HG02884 (cell line): ENCODE data around the gene SPATA6L.

ENCODE experiments used
- ATAC-seq: cut with Tn5 transposase; IDR thresholded peaks from one replicate; pipeline ENCODE4 v1.9.1; 2021; ENCODE audit warnings: mild to moderate bottlenecking, moderate library complexity; ENCODE audit not compliant: unreplicated experiment

Gene SPATA6L

DNA sequence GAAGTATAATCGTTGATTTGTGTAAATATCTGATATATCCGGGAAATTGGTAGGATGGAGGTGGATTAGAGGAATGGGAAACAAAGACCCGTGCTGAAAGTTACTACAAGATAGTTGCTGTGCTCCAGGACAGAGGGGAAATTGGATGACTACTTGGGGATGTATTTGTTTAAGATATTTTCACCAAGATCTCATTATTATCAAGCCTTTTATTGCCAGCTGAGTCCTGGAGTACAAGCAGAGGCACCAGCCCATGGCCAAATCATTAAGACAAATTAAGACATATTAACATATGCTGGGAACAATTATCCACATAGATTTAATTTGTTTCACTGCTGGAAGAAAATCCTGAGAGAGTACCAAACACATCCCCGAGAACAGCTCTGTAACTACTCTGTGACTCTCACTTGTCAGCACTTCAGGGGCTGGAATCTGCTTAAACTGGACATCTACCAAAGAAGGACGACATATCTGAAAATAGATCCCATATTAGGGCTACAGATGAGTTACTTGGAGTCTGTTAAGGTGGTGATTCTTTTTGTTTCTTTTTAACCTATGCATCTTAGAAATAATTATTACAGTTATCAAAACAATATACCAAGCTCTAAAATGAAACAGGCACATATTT, 107.8 kb downstream of the SPATA6L start:
- ATAC-seq, result no peak

DNA sequence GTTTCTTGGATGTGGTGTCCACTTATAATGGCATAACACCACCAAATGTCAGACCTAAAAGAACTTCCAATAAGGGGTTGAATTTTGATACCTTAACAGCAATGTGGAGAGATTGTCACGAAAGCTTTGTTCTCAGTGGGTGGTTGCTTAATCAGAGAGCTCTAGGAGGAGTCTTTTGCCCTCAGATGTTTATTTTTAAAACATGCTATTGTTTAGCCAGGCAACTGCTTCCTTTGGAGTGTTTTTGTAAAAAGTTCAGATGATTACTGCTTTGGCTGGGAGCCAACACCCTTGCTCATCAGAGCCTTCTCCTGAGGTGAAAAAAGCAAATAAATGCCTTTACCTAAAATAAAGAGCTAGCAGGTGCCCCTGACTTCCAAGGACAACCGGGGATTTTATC, 111.0 kb downstream of the SPATA6L start:
- ATAC-seq, result no peak

DNA sequence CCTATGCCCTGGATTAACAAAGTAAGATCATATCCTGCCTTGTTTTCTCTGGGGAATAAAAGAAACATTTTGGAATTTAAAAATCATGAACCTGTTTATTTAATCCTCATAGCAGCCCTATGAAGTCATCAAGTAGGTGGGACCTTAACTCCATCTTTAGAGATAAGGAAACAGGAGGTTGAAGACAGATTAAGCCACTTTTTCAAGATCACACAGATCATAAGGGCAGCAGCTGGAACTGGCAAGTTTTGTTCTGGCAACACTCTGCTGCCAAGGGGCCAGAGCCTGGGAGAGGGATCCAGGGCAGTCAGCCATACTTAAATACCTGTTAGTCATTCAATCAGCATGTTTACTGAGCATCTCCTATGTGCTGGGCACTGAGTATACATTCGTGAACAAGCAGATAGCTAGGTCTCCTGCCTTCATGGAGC, 112.3 kb downstream of the SPATA6L start:
- ATAC-seq, result no peak

DNA sequence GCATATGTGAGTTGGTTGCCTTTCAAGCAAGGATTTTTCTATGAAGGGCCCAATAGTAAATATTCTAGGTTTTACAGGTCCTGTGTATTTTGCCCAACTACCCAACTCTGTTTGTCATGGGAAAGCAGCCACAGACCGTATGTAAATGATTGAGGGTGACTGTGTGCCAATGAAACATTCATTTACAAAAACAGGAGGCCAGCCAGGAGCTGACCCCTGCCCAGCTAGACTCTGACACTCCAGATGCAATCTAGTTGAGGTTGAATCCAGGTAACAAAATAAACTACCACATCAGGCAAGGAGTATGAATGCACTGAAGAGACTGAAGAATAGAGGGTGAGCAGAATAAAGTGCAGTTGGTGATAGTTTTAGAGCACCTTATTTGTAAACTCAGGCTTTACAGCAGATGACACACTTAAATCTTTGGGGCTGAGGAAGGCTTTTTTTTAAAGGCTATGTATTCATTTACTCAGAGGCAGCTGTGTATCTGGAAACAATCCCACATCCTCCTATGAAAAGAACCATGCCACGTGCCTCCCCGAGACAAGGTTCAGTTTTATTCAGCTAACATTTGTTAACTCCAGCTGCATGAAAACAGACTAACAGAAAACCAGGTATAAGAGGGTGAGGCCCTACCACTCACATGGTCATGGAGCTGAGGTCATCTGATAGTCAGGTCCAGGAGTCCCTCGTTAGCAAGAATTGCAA, 115.3 kb downstream of the SPATA6L start:
- no peak for ATAC-seq

DNA sequence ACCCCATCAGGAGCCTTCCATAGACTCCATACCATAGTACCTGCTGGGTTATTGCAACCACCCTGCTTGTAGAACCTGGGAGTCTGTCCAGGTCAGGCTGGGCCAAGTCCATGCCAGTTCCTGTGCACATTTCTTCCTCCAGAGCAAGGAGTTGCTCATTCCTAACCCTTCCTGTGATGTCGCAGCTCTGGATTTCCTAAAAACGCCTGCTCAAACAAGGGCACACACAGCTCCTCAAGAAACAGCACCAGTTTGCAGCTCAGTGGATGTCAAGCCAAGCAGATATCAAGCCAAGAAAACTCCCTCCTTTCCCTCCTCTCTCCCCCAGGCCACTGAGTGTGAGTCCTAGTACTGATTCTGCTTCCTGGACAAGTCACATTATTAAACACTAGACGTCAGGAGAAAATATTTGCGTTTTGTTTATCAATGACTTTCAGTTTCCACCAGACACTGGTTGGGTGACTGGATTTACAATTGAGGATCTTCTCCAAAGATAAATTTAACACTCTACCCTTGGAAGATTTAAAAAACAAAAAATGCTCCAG, 116.5 kb downstream of the SPATA6L start:
- ATAC-seq, result no peak

DNA sequence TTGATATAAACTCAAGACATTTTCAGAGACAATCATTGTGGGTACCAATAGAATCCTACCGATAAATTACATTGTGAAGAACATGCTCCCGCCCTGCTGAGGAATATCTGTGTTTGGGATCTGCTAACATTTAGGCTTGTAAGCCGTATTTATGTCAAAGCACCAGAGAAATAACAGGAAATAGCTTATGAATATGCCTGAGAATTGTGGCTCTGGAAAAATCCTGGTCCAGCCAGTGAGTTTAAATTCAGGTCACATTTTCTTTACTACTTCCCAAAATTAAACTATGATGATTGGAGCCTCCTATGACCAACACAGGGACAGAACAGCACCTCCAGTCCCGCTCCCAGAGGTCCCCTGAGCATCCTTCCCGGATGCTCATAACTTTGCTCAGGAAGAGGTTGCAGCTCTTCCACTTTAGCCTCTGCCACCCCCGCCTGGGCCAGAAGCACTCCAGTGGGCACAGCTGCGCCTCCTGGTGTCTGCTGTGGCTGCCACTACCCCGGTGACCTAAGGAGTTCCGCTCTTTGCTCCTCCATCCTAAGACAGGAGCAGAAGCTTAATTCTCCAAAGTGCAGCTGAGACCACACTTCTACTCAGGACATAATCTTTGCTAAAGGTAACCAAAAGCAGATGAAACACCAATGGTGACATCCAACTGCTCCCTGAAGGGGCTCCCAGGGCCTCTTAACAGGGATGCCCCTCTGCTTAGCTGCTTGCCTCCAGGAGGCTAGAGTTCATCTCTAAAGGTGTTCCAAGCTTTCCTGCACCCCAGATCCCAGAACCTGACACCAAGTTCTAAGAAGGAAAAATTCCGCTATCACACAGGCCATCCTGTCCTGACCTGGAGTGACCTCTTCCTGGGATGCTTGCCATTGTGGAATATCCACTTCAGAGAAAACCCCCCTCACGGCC, 117.2 kb downstream of the SPATA6L start:
- no peak for ATAC-seq
